ENCODE data around the gene PIGU. TPM values are rescaled to one million over a fixed set of nuclear protein-coding genes. Genes with fewer than 3 reads are reported as not detected.

Gene PIGU
- total RNA-seq, 1 donor = 9.0 TPM

GRCh38 chr20:34704177-34705007 is 27.5 kb upstream of the PIGU start, which contains the start of gene TP53INP2:
Gene TP53INP2 (plus strand): TSS chr20:34704344. CDS start chr20:34708740, 4,396 bp downstream.
- Histone ChIP-seq H2AFZ (ENCODE audit: low read length) (peak within 1 kb of the TSS; percentile 93), H3K79me2 (ENCODE audit: insufficient read depth, low read length) (peaks cover 4% of the 10 kb centered on the region), H4K20me1 (ENCODE audit: insufficient read depth, low read length) (no peaks in the 10 kb centered on the region), H3K27ac (ENCODE audit: low read depth, low read length) (peak within 1 kb of the TSS; percentile 87), H3K36me3 (ENCODE audit: insufficient read depth, low read length) (no peaks in the 10 kb centered on the region), H3K4me1 (ENCODE audit: insufficient read depth, low read length) (peaks cover 21% of the 10 kb centered on the region), H3K27me3 (ENCODE audit: insufficient read depth, low read length) (peaks cover 4% of the 10 kb centered on the region), H3K4me3 (ENCODE audit: insufficient read depth, low read length) (peak within 1 kb of the TSS; percentile 88), H3K4me2 (ENCODE audit: insufficient read depth, low read length) (peak within 1 kb of the TSS; percentile 98), H3K9me3 (ENCODE audit: low read depth, low read length) (no peaks in the 10 kb centered on the region)
- TF ChIP-seq CTCF (IDR thresholded peaks at IDR 0.05; ENCODE audit: extremely low read depth, low read depth, low read length) = no peak
- peak; percentile 98 for DNase-seq (ENCODE audit: insufficient read length, low spot score, missing footprints)

- Histone ChIP-seq H2AFZ (ENCODE audit: low read length) (peak overlapping the region; percentile 93), H3K9me3 (ENCODE audit: low read depth, low read length) (no peaks in the 10 kb centered on the region), H3K27me3 (ENCODE audit: insufficient read depth, low read length) (peaks cover 4% of the 10 kb centered on the region), H3K4me3 (ENCODE audit: insufficient read depth, low read length) (peak overlapping the region; percentile 88), H3K36me3 (ENCODE audit: insufficient read depth, low read length) (no peaks in the 10 kb centered on the region), H4K20me1 (ENCODE audit: insufficient read depth, low read length) (no peaks in the 10 kb centered on the region), H3K4me1 (ENCODE audit: insufficient read depth, low read length) (peaks cover 21% of the 10 kb centered on the region), H3K79me2 (ENCODE audit: insufficient read depth, low read length) (peaks cover 4% of the 10 kb centered on the region), H3K27ac (ENCODE audit: low read depth, low read length) (peak overlapping the region; percentile 87), H3K4me2 (ENCODE audit: insufficient read depth, low read length) (peak overlapping the region; percentile 98)
- DNase-seq (ENCODE audit: insufficient read length, low spot score, missing footprints) = peak; percentile 77
- TF ChIP-seq CTCF (IDR thresholded peaks at IDR 0.05; ENCODE audit: extremely low read depth, low read depth, low read length) = peak; percentile 5
Observed at GRCh38 chr20:34703424-34704176, 26.7 kb upstream of the PIGU start.

- Histone ChIP-seq H3K27ac (ENCODE audit: low read depth, low read length) (peak overlapping the region; percentile 87), H3K4me3 (ENCODE audit: insufficient read depth, low read length) (peak overlapping the region; percentile 88), H3K4me1 (ENCODE audit: insufficient read depth, low read length) (peaks cover 21% of the 10 kb centered on the region), H3K27me3 (ENCODE audit: insufficient read depth, low read length) (peaks cover 4% of the 10 kb centered on the region), H3K9me3 (ENCODE audit: low read depth, low read length) (no peaks in the 10 kb centered on the region), H2AFZ (ENCODE audit: low read length) (peak overlapping the region; percentile 93), H3K36me3 (ENCODE audit: insufficient read depth, low read length) (no peaks in the 10 kb centered on the region), H3K79me2 (ENCODE audit: insufficient read depth, low read length) (peaks cover 4% of the 10 kb centered on the region), H4K20me1 (ENCODE audit: insufficient read depth, low read length) (no peaks in the 10 kb centered on the region), H3K4me2 (ENCODE audit: insufficient read depth, low read length) (peak overlapping the region; percentile 98)
- DNase-seq (ENCODE audit: insufficient read length, low spot score, missing footprints) = no peak
- no peak for TF ChIP-seq CTCF (IDR thresholded peaks at IDR 0.05; ENCODE audit: extremely low read depth, low read depth, low read length)
Observed at GRCh38 chr20:34703061-34703423, 26.1 kb upstream of the PIGU start.

All from osteoblast (primary cell).